Mucosa of rectum (tissue), 2 donors: Measurements from ENCODE around the gene ACVR1C.

Source experiments
- H3K27ac ChIP-seq, 2 donors: one replicate each; pipeline ENCODE4 v1.7.0; 2013; ENCODE audit warnings: inconsistent platforms in 2 of 2, low read depth in 2 of 2, low read length in 2 of 2
- H3K27me3 ChIP-seq, 2 donors: one replicate each; pipeline ENCODE4 v1.7.0; 2013; ENCODE audit warnings: low read length in 2 of 2; ENCODE audit not compliant: control insufficient read depth in 2 of 2, insufficient read depth in 2 of 2
- H3K36me3 ChIP-seq, 2 donors: one replicate each; pipeline ENCODE4 v1.7.0; 2013; ENCODE audit warnings: low read length in 2 of 2; ENCODE audit not compliant: control insufficient read depth in 2 of 2, insufficient read depth in 2 of 2
- H3K4me1 ChIP-seq, 2 donors: one replicate each; pipeline ENCODE4 v1.7.0; 2013; ENCODE audit warnings: low read length in 2 of 2, mild to moderate bottlenecking in 1 of 2; ENCODE audit not compliant: control insufficient read depth in 2 of 2, insufficient read depth in 2 of 2
- H3K4me3 ChIP-seq, 2 donors: one replicate each; pipeline ENCODE4 v1.7.0; 2013; ENCODE audit warnings: low read length in 2 of 2
- H3K9ac ChIP-seq, 2 donors: one replicate each; pipeline ENCODE4 v1.7.0; 2013; ENCODE audit warnings: low read length in 2 of 2, low read depth in 1 of 2, mild to moderate bottlenecking in 1 of 2
- H3K9me3 ChIP-seq, 2 donors: one replicate each; pipeline ENCODE4 v1.7.0; 2013; ENCODE audit warnings: low read length in 2 of 2; ENCODE audit not compliant: control insufficient read depth in 2 of 2
- donor health status: healthy.
- donor health status: Normal muscosa, but diverticular disease.

Gene ACVR1C

GRCh38 chr2:157628477-157629415 lies at the start of gene ACVR1C:
Gene ACVR1C (minus strand): TSS chr2:157628864. CDS start chr2:157628644, 220 bp downstream.
- Histone ChIP-seq H3K4me1 (peaks cover 3 to 6% of the 10 kb centered on the region in 2 donors), H3K27ac (peak within 1 kb of the TSS; percentile 86), H3K9ac (peak within 1 kb of the TSS; percentile 62 to 85), H3K27me3 (peaks cover 0 to 4% of the 10 kb centered on the region in 2 donors), H3K9me3 (no peaks in the 10 kb centered on the region), H3K36me3 (no peaks in the 10 kb centered on the region), H3K4me3 (peak within 1 kb of the TSS; percentile 82)

DNA sequence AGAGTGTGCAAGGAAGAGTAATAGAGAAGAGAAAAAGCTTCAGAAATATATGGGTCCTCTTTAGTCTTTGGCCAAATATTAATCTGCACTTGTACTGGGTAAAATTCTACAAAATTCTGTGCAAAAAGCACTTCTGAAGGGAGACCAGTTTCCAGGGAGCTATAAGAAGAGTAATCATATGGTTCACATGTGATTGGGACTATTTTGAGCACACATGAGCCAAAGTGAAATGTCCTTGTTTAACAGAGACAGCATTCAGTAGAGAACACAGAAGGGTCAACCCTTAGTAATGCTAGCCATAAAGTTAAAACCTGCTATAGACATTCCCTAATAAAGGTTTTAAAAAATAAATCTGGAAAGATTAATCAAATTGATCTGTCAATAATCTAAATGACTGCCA lies 49.3 kb upstream of the ACVR1C start:
- H3K36me3 ChIP-seq = no peaks in the 10 kb centered on the region
- H3K4me1 ChIP-seq = no peaks in the 10 kb centered on the region
- H3K27ac ChIP-seq = no peak overlapping the region
- no peaks in the 10 kb centered on the region for H3K27me3 ChIP-seq
- no peak overlapping the region for H3K4me3 ChIP-seq
- no peak overlapping the region for H3K9ac ChIP-seq
- no peaks in the 10 kb centered on the region for H3K9me3 ChIP-seq

DNA sequence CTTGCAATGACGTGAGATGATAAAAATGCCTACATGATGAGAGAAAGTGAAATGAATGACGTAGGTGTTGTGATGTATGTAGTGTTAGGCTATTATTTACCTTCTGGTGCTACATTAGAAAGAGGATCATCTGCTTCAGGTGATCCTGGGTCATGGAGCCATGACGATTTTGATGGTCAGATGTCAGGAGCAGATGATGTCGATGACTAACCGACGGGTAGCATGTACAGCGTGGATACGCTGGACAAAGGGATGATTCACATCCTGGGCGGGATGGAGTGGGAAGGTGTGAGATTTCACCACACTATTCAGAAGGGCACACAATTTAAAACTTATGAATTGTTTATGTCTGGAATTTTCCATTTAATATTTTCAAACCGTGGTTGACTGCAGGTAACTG lies 43.5 kb upstream of the ACVR1C start:
- Histone ChIP-seq H3K36me3 (no peaks in the 10 kb centered on the region), H3K27me3 (no peaks in the 10 kb centered on the region), H3K27ac (no peak overlapping the region), H3K9me3 (no peaks in the 10 kb centered on the region), H3K4me1 (no peaks in the 10 kb centered on the region), H3K4me3 (no peak overlapping the region), H3K9ac (no peak overlapping the region)

DNA sequence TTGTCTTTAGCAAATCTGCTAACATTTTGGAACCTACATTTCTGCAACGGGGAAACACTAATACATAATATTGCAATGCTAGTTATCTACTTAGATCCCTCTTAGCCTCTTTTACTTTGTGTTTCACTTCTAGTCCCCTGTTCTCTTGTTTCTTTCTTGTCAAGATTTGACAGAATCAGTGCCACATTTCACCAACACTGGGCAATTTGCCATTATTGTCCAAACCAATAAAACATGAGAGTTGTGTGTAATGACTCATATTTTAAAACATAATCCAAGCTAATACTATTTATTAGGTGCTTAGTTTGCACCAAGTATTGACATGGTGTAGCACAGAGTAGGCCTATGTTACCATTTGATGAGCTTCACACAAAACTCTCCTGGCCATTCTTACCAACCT lies 33.7 kb upstream of the ACVR1C start:
- Histone ChIP-seq H3K36me3 (no peaks in the 10 kb centered on the region), H3K4me3 (no peak overlapping the region), H3K9me3 (no peaks in the 10 kb centered on the region), H3K27me3 (no peaks in the 10 kb centered on the region), H3K9ac (no peak overlapping the region), H3K27ac (no peak overlapping the region), H3K4me1 (no peaks in the 10 kb centered on the region)

GRCh38 chr2:157661776-157662175 lies 33.1 kb upstream of the ACVR1C start:
- Histone ChIP-seq H3K9me3 (no peaks in the 10 kb centered on the region), H3K36me3 (no peaks in the 10 kb centered on the region), H3K4me3 (no peak overlapping the region), H3K4me1 (no peaks in the 10 kb centered on the region), H3K9ac (no peak overlapping the region), H3K27me3 (no peaks in the 10 kb centered on the region), H3K27ac (no peak overlapping the region)

GRCh38 chr2:157657858-157658257 lies 29.2 kb upstream of the ACVR1C start:
- no peaks in the 10 kb centered on the region for H3K27me3 ChIP-seq
- H3K27ac ChIP-seq = no peak overlapping the region
- H3K4me3 ChIP-seq = no peak overlapping the region
- H3K4me1 ChIP-seq = no peaks in the 10 kb centered on the region
- no peak overlapping the region for H3K9ac ChIP-seq
- H3K9me3 ChIP-seq = no peaks in the 10 kb centered on the region
- H3K36me3 ChIP-seq = no peaks in the 10 kb centered on the region

GRCh38 chr2:157657101-157657500 lies 28.4 kb upstream of the ACVR1C start:
- Histone ChIP-seq H3K9me3 (no peaks in the 10 kb centered on the region), H3K36me3 (no peaks in the 10 kb centered on the region), H3K27me3 (no peaks in the 10 kb centered on the region), H3K4me1 (no peaks in the 10 kb centered on the region), H3K27ac (no peak overlapping the region), H3K9ac (no peak overlapping the region), H3K4me3 (no peak overlapping the region)

- Histone ChIP-seq H3K9ac (no peak overlapping the region), H3K36me3 (no peaks in the 10 kb centered on the region), H3K4me1 (no peaks in the 10 kb centered on the region), H3K27me3 (no peaks in the 10 kb centered on the region), H3K27ac (no peak overlapping the region), H3K9me3 (no peaks in the 10 kb centered on the region), H3K4me3 (no peak overlapping the region)
Measured at GRCh38 chr2:157644776-157645175, 16.1 kb upstream of the ACVR1C start.

DNA sequence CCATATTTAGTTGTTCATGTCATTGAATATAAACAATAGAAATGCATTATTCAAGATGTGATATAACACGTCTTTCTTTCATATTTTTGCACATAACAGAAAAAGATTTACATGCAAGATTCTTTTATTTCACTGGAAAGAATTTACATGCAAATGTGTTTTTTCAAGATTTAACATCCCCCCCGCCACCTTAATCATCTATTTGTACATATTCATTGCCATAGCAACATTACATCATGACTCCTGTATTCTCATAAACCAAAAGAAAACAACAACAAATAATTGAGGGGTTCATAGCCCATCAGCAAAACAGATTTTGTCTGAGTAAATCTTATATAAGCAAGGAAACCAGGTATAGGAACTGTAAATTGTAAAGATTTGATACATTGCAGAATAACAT lies 3.2 kb upstream of the ACVR1C start:
- no peak overlapping the region for H3K27ac ChIP-seq

DNA sequence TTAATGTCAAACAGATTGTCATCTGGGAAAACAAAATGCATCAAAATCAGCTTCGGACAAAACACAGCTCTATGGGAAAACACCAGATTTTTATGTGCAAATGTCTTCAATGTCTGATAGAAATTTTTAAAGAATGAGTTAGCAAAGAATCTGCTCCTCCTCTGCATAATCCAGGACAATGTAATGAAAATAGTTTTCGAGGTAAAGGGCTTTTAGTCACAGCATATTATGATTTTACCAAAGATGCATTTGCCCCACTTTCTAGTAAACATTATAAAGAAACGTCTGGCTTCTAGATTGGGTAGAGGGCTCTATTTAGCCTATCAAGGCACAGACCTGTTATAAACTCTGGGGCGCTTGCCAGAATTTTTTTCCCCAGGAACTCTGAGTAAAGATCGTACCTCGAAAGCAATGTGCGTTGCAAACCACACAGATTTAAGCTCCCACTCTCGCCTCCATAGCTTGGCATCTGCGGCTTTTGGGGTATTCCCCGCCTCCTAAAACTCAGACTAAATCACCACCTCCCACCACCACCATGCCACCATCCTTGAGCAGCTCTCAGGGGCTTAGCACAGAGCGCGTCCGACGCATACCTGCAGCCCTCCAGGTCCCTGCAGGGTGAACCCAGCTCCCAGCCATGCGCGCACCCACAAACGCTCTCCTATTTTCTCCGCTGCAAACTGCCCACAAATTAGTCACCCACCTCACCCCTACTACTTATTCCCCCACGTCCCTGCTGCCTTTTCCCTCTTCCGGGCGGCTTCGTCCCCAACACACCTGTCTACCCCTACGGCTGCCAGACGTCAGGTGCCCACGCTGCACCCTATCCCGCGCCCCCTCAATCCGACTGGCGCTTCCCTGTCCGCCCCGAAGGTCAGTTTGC lies 829 bp downstream of the ACVR1C start:
- H3K27ac ChIP-seq = peak overlapping the region; percentile 86
- H3K4me1 ChIP-seq = peaks cover 3 to 6% of the 10 kb centered on the region in 2 donors
- no peaks in the 10 kb centered on the region for H3K36me3 ChIP-seq
- H3K27me3 ChIP-seq = peaks cover 0 to 4% of the 10 kb centered on the region in 2 donors
- H3K4me3 ChIP-seq = peak overlapping the region; percentile 82
- no peaks in the 10 kb centered on the region for H3K9me3 ChIP-seq
- peak overlapping the region; percentile 54 to 62 for H3K9ac ChIP-seq

More for the DNA sequence above, 3.2 kb upstream of the ACVR1C start:
- peaks cover 3% of the 10 kb centered on the region in 2 donors for H3K4me1 ChIP-seq
- no peaks in the 10 kb centered on the region for H3K36me3 ChIP-seq
- peaks cover 0 to 4% of the 10 kb centered on the region in 2 donors for H3K27me3 ChIP-seq
- H3K9me3 ChIP-seq = no peaks in the 10 kb centered on the region
- H3K4me3 ChIP-seq = no peak overlapping the region
- H3K9ac ChIP-seq = no peak overlapping the region
